Suppressor macrophage treated with lipopolysaccharide for 4 hours (primary cell): ENCODE data around the gene LUZP4.
A peak's percentile ranks its signal among the peaks of the same experiment; 100 is the strongest.
"Not testable (repeated sequence)": the region's sequence is repeated elsewhere in the genome, so short reads cannot be mapped to it uniquely, and the experiment has no call there.

ENCODE experiments used
- DNase-seq: peaks from one replicate; pipeline ENCODE4 v3.0.0-alpha.2; 2020

LUZP4 gene

DNA sequence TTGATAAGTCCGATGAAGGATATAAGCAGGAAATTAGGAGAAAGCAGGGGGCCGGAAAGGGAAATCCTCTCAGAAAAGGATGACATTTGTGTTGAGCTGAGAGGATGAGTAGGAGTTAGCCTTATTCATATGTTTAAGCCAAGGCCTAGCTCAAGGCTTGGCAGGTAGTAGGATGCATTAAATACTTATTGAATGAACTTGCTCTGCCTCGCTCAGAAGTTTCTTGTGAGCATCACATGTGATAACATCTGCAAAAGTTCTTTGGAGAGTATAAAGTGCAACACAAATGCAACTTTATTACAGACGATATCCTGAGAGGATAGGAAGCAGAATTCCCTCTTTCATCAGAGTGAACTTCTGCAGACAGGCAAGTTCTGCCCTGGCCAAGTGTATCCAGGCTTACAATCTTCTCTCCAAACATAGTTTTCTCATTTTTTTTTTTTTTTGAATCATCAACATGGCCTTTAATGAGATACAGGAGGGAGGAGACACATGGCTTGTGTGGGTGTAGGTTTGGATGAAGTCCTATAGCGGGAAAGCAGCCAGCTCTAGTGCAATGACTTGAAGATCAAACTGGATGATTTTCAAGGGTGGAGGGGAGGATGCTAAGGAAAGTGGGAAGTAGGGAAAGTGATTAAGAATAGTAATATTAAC is 48.1 kb downstream of the LUZP4 start:
- no peak for DNase-seq

DNA sequence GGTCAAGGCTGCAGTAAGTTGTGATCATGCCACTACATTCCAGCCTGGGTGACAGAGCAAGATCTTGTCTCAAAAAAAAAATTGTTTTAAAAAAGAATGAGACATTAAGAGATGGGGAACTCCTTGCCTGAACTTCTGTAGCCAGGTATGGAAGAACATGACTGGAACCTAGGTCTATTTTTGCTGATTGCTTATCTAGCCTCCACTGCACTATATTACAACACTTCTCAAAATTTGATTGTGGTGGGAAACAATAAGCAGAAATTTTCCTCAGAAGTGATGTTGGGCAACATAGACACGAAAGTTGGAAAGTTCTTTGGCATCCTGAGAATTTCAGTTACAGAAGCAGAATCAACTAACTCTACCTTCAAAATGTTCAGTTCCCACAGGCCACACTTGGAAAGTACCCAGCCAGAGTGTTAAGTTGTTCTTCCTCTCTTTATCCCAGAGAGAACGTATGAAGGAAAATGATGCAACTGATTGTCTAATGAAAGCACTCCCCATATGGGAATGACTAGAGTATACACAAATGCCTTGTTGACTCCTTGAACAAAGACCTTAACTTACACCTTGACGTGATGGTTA is 50.0 kb downstream of the LUZP4 start:
- peak; percentile 3 for DNase-seq

DNA sequence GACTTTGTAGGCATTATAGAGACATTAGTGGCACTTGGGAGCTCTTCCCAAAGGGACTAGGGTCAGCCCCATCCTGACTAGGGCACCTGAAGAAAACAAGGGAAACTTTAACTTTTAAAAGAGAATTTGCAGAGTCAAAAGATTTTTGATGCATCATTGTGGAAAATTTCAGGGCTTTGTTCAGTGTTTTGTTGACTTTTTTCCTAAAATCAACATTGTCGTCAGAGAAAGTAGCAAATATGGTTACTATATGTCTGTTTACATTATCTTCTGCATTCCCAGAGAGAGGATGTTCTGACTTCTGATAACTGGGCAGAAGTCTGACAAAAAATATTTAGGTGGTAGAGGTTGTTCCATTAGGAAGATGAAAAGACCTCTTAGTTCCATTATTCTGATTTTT is 51.9 kb downstream of the LUZP4 start:
- DNase-seq = no peak

- peak; percentile 14 for DNase-seq
Observed at GRCh38 chrX:115344885-115345614, 55.5 kb downstream of the LUZP4 start.

DNA sequence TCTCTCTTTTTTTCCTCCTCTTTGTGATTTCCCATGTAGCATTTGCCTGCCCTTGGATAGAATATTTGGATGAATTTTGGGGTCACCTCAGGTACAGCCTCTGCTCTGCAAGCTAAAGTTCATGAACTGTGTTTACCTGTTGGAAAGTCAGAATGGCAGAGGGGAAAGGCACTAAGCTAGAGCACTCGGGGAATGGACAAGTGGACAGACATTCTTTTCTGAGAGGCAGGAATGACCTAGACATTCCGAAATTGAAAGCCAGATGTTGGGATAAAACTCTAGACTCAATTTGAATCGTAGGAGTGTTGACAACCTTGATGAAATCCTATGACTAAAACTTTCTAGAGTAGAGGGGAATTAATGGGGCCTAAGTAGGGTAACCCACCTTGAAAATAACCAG is 56.1 kb downstream of the LUZP4 start:
- no peak for DNase-seq

- DNase-seq = not testable (repeated sequence)
Observed at GRCh38 chrX:115346738-115347137, 57.2 kb downstream of the LUZP4 start.

GRCh38 chrX:115348446-115349225 is 59.1 kb downstream of the LUZP4 start:
- DNase-seq = no peak

GRCh38 chrX:115350711-115351381 is 61.3 kb downstream of the LUZP4 start:
- DNase-seq = no peak

- no peak for DNase-seq
Observed at GRCh38 chrX:115356369-115356768, 66.9 kb downstream of the LUZP4 start.
